ENCODE data around the gene HMCN2. TPM values are rescaled to one million over a fixed set of nuclear protein-coding genes. Genes with fewer than 3 reads are reported as not detected.

Gene HMCN2
- total RNA-seq, 4 donors from 2014 or later = 24.8 to 61.7 (median 36.1) TPM

- Histone ChIP-seq H3K36me3 (no peaks in the 10 kb centered on the region), H3K27ac (no peak overlapping the region), H3K9me3 (peaks cover 0 to 6% (median 0%) of the 10 kb centered on the region in 4 donors), H3K27me3 (peaks cover 0 to 7% of the 10 kb centered on the region in 2 donors), H3K4me1 (peaks cover 0 to 6% (median under 1%) of the 10 kb centered on the region in 4 donors), H3K4me3 (no peak overlapping the region)
- no peak for DNase-seq
- TF ChIP-seq CTCF (IDR thresholded peaks at IDR 0.05) = no peak
- no peak for TF ChIP-seq POLR2A (IDR thresholded peaks at IDR 0.05)
These were observed 172.9 kb downstream of the HMCN2 start for GRCh38 chr9:130438382-130438981.

GRCh38 chr9:130441031-130441430, 175.5 kb downstream of the HMCN2 start:
- Histone ChIP-seq H3K27ac (no peak overlapping the region), H3K36me3 (no peaks in the 10 kb centered on the region), H3K4me3 (no peak overlapping the region), H3K9me3 (peaks cover 0 to 6% (median 0%) of the 10 kb centered on the region in 4 donors), H3K27me3 (no peaks in the 10 kb centered on the region), H3K4me1 (peaks cover 0 to 17% (median 4%) of the 10 kb centered on the region in 4 donors)
- no peak for DNase-seq
- TF ChIP-seq POLR2A (IDR thresholded peaks at IDR 0.05) = no peak
- no peak for TF ChIP-seq CTCF (IDR thresholded peaks at IDR 0.05)

DNA sequence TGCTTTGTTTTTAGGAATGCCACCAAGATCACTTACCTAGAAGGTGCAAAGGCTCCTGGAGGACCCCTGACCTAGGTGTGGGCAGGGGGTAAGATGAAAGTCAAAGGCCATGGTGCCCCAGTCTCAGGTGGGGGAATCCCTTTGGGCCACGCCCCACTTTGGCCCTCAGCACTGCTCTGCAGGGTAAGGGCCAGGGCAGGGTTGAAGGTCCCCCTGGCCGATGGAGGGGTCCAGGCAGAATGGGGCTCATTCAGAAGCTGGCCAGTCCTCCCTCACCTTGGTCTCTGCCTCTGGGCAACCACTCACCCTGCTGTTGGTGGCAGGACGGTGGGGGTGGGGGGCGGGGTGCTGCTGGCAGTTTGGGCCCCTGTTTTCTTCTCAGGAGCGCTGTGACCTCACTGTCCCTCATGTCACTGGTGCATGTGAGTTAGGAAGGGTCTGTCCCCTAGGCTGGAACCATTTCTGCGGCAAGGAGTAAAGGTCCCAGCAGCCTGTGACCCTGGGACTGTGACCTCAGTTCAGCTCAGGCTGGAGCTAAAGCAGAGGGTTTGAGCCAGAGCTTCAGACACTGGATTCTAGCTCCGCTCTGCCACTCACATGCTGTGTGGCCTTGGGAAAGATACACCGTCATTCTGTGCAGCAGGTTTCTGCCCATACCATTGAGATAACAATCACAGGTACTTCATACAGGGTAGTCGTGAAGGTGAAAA, 177.3 kb downstream of the HMCN2 start:
- Histone ChIP-seq H3K4me1 (peaks cover 0 to 36% (median 4%) of the 10 kb centered on the region in 4 donors), H3K27ac (no peak overlapping the region), H3K36me3 (no peaks in the 10 kb centered on the region), H3K27me3 (no peaks in the 10 kb centered on the region), H3K4me3 (no peak overlapping the region), H3K9me3 (peaks cover 0 to 6% (median 0%) of the 10 kb centered on the region in 4 donors)
- TF ChIP-seq CTCF (IDR thresholded peaks at IDR 0.05) = no peak
- no peak for TF ChIP-seq POLR2A (IDR thresholded peaks at IDR 0.05)
- DNase-seq = no peak

DNA sequence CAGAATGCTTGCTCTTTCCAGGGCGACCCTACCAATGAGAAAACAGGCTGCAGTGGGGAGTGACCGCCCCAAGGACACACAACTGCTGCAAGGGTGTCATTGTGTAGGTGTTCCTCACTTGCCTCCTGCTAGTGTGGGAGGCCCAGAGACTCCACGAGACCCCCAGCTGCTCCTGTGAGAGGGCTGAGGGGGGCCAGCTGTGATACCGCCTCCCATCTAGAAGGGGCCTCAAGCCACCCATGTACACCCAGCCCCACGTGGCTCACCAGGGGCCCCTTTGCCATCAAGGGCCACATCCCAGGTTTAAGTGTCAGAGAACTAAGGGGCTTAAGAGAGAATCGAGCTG, 177.9 kb downstream of the HMCN2 start:
- no peak for DNase-seq
- Histone ChIP-seq H3K27me3 (no peaks in the 10 kb centered on the region), H3K27ac (no peak overlapping the region), H3K4me1 (peaks cover 0 to 41% (median 4%) of the 10 kb centered on the region in 4 donors), H3K4me3 (no peak overlapping the region), H3K36me3 (no peaks in the 10 kb centered on the region), H3K9me3 (peaks cover 0 to 6% (median 0%) of the 10 kb centered on the region in 4 donors)
- TF ChIP-seq CTCF (IDR thresholded peaks at IDR 0.05) (no peak), POLR2A (IDR thresholded peaks at IDR 0.05) (no peak)

DNA sequence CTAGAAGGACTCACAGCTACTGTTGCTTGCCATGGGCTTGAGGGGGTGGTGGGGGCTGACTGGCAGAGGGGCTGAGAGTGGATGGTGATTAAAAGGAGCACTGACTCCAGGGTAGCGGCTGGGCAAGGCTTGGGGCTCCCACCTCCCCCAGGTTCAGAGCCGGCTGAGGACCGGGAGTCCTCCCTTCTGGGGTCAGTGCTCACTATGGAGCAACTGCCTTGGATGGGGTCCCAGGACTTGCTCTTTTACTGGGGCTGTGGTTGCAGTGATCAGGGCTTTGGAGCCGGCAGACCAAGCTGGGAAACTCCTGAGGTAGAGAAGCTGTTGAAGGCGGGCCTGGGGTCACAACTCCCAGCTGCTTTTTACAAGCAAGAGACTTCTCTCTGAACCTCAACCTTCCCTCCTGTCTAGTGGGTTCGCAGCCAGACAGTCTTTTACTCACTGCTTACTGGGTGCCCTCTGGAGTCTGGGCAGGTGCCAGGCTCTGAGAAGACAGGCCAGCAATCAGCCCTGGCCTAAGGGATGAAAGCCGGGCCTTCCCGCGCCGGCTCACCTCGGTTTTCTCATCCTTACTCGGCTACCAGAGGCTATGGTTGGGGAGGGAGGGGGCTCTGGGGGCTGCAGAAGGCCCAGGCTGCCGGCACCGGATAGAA, 178.4 kb downstream of the HMCN2 start:
- peaks cover 0 to 6% (median 0%) of the 10 kb centered on the region in 4 donors for H3K9me3 ChIP-seq
- H3K36me3 ChIP-seq = no peaks in the 10 kb centered on the region
- TF ChIP-seq CTCF (IDR thresholded peaks at IDR 0.05) (no peak), POLR2A (IDR thresholded peaks at IDR 0.05) (no peak)
- no peak for DNase-seq
- peak overlapping the region in 2 of 4 donors; percentile 55 to 79 for H3K4me3 ChIP-seq
- peaks cover 0 to 44% (median 4%) of the 10 kb centered on the region in 4 donors for H3K4me1 ChIP-seq
- peak overlapping the region in 2 of 4 donors; percentile 77 to 89 for H3K27ac ChIP-seq
- H3K27me3 ChIP-seq = no peaks in the 10 kb centered on the region
